IPS DF 4.7 (cell line): ENCODE results near the gene ANKH.
"Not testable (repeated sequence)": the region's sequence is repeated elsewhere in the genome, so short reads cannot be mapped to it uniquely, and the experiment has no call there.

Source experiments
- DNase-seq: peaks from one replicate; pipeline ENCODE4 v3.0.0-alpha.2; 2013; ENCODE audit warnings: low spot score; ENCODE audit errors: extremely low read depth

The ANKH gene

GRCh38 chr5:14859150-14859549 is 12.4 kb downstream of the ANKH start:
- no peak for DNase-seq

- no peak for DNase-seq
Observed at GRCh38 chr5:14855366-14855765, 16.2 kb downstream of the ANKH start.

- DNase-seq: no peak
Observed at GRCh38 chr5:14854799-14855198, 16.8 kb downstream of the ANKH start.

GRCh38 chr5:14853685-14854084 is 17.9 kb downstream of the ANKH start:
- DNase-seq: no peak

GRCh38 chr5:14852779-14853178 is 18.8 kb downstream of the ANKH start:
- DNase-seq: no peak

GRCh38 chr5:14851999-14852526 is 19.5 kb downstream of the ANKH start:
- no peak for DNase-seq

GRCh38 chr5:14851597-14851996 is 20.0 kb downstream of the ANKH start:
- no peak for DNase-seq

- no peak for DNase-seq
Observed at GRCh38 chr5:14851050-14851419, 20.5 kb downstream of the ANKH start.

GRCh38 chr5:14850419-14851049 is 21.0 kb downstream of the ANKH start:
- DNase-seq: no peak

- no peak for DNase-seq
Observed at GRCh38 chr5:14849516-14850294, 21.9 kb downstream of the ANKH start.

GRCh38 chr5:14848942-14849341 is 22.6 kb downstream of the ANKH start:
- DNase-seq: not testable (repeated sequence)

- no peak for DNase-seq
Observed at GRCh38 chr5:14848385-14848784, 23.2 kb downstream of the ANKH start.

GRCh38 chr5:14847471-14847870 is 24.1 kb downstream of the ANKH start:
- DNase-seq: no peak

GRCh38 chr5:14842117-14842516 is 29.5 kb downstream of the ANKH start:
- no peak for DNase-seq

- DNase-seq: no peak
Observed at GRCh38 chr5:14840624-14841023, 31.0 kb downstream of the ANKH start.

- no peak for DNase-seq
Observed at GRCh38 chr5:14838396-14839319, 32.9 kb downstream of the ANKH start.

- not testable (repeated sequence) for DNase-seq
Observed at GRCh38 chr5:14837423-14838122, 34.0 kb downstream of the ANKH start.

- DNase-seq: no peak
Observed at GRCh38 chr5:14834584-14835550, 36.7 kb downstream of the ANKH start.

GRCh38 chr5:14834062-14834461 is 37.5 kb downstream of the ANKH start:
- no peak for DNase-seq

- DNase-seq: no peak
Observed at GRCh38 chr5:14831006-14831338, 40.6 kb downstream of the ANKH start.
